GM12878 (cell line): Measurements from ENCODE around the gene TSPAN2. TPM values are rescaled to one million over a fixed set of nuclear protein-coding genes. Genes with fewer than 3 reads are reported as not detected.

Source experiments
- ATAC-seq: fragments of 200-7000 bp; cut with Tn5 transposase; 3 replicates; pipeline ENCODE4 v1.9.1; 2020; ENCODE audit warnings: mild to moderate bottlenecking, moderate library complexity
- BruUV-seq: library from RNA; stranded (reverse); fragments of 400-500 nt; replicated peaks from 2 replicates; lab custom pipeline; 2021; lab: Mats Ljungman, UMichigan
- CTCF ChIA-PET: fragments of 300-600 bp; sonication (Branson Sonifier 250); formaldehyde crosslinking; extraction: SDS; loops from one replicate; lab custom pipeline; 2021; ENCODE audit warnings: inconsistent platforms; lab: Yijun Ruan, JAX
- POLR2A ChIA-PET: fragments of 350-600 bp; formaldehyde crosslinking; extraction: SDS; loops from one replicate; lab custom pipeline; 2021; ENCODE audit warnings: inconsistent platforms; lab: Charles Lee
- RAD21 ChIA-PET: fragments of 300-600 bp; sonication (Branson Sonifier 250); formaldehyde crosslinking; loops from one replicate; lab custom pipeline; 2023; ENCODE audit warnings: antibody characterized with exemption; ENCODE audit not compliant: unreplicated experiment; lab: Charles Lee
- SMC1A ChIA-PET: fragments of 300-600 bp; sonication (Branson Sonifier 250); formaldehyde crosslinking; loops from one replicate; lab custom pipeline; 2023; ENCODE audit not compliant: unreplicated experiment, uncharacterized antibody; lab: Charles Lee
- DNase-seq: peaks from one replicate; pipeline ENCODE4 v3.0.0-alpha.2; 2011; ENCODE audit warnings: low read depth, low spot score
- FAIRE-seq: peaks from 3 replicates; lab custom pipeline; 2011; peaks lifted over from hg19 to GRCh38; lab: Jason Lieb, UNC
- H2AFZ ChIP-seq: 2 replicates; pipeline ENCODE4 v1.6.0; 2011; ENCODE audit warnings: low read depth, low read length, control low read depth; ENCODE audit not compliant: control insufficient read depth
- H3K27ac ChIP-seq: 2 replicates; pipeline ENCODE4 v1.5.1; 2011; ENCODE audit warnings: control low read depth; ENCODE audit not compliant: control insufficient read depth, insufficient read depth
- H3K27me3 ChIP-seq, 2 experiments: replicated peaks in 1 of 2; 2 replicates each; pipeline versions ENCODE4 v1.6.0 to v1.6.1; 2011; ENCODE audit warnings: low read length in 1 of 2; ENCODE audit not compliant: control insufficient read depth in 2 of 2, insufficient read depth in 2 of 2
- H3K36me3 ChIP-seq, 2 experiments: 2 replicates each; pipeline ENCODE4 v1.5.1; 2011; ENCODE audit warnings: low read length in 1 of 2; ENCODE audit not compliant: control insufficient read depth in 2 of 2, insufficient read depth in 2 of 2
- H3K4me1 ChIP-seq: 2 replicates; pipeline ENCODE4 v1.6.1; 2011; ENCODE audit warnings: mild to moderate bottlenecking, low read length, moderate library complexity, mixed read lengths; ENCODE audit not compliant: control insufficient read depth, insufficient read depth
- H3K4me2 ChIP-seq: 2 replicates; pipeline ENCODE4 v1.6.0; 2011; ENCODE audit warnings: control low read depth; ENCODE audit not compliant: control insufficient read depth, insufficient read depth
- H3K4me3 ChIP-seq: fragments of 200-600 bp; sonication (generic); 2 replicates; pipeline ENCODE4 v1.5.1; 2016
- H3K79me2 ChIP-seq: 2 replicates; pipeline ENCODE4 v1.6.0; 2011; ENCODE audit warnings: low read length; ENCODE audit not compliant: control insufficient read depth, insufficient read depth
- H3K9ac ChIP-seq: 2 replicates; pipeline ENCODE4 v1.8.0; 2011; ENCODE audit warnings: low read length, control low read depth, mixed read lengths; ENCODE audit not compliant: control insufficient read depth, insufficient read depth
- H3K9me3 ChIP-seq: replicated peaks from 3 replicates; pipeline ENCODE4 v1.5.1; 2011; ENCODE audit warnings: mild to moderate bottlenecking, low read length; ENCODE audit not compliant: control insufficient read depth, insufficient read depth
- H4K20me1 ChIP-seq: 2 replicates; pipeline ENCODE4 v1.6.0; 2011; ENCODE audit not compliant: control insufficient read depth, insufficient read depth
- CUX1 ChIP-seq: IDR thresholded peaks from 2 replicates; pipeline ENCODE4 v1.6.1; 2012; ENCODE audit warnings: improper control_type of control experiment, low read depth, low read length; ENCODE audit not compliant: insufficient replicate concordance
- NR2C2 ChIP-seq: IDR thresholded peaks from 2 replicates; pipeline ENCODE4 v1.6.1; 2011; ENCODE audit warnings: borderline replicate concordance, low read depth; ENCODE audit not compliant: control insufficient read depth, insufficient read length
- WGBS: methylation state at CpG from one replicate; pipeline ENCODE4 v1.1.6; 2016; ENCODE audit warnings: low lambda C conversion rate; ENCODE audit not compliant: insufficient replicate concordance, insufficient coverage; ENCODE audit errors: missing lambda C conversion rate; 5-methylcytosine and 5-hydroxymethylcytosine counted together
- in situ Hi-C: fragments of 300-500 bp; cut with MboI; formaldehyde crosslinking; loops from 9 replicates; pipeline ENCODE4 v1.14.3; 2018; ENCODE audit warnings: mixed read lengths
- intact Hi-C: fragments of 100-400 bp; cut with micrococcal nuclease; formaldehyde crosslinking; loops from one replicate; pipeline ENCODE4 v1.14.2; 2022; ENCODE audit not compliant: unreplicated experiment
- polyA plus RNA-seq, 11 experiments: library from polyadenylated mRNA; depleted of rRNA in 4 of 11; unstranded in 6 of 11; stranded (reverse) in 5 of 11; fragments of >200 nt; fragmentation: Nextera tagmentation in 4 of 11; fragmentation: Illumina TruSeq in 1 of 11; extraction: Ambion mirVana in 4 of 11; extraction: Trizol in 1 of 11; gene quantifications; 1 replicate in 1 of 11; 2 replicates in 10 of 11; pipeline versions ENCODE4 v1.2.1 to v1.2.3, GENCODE V29; 2011 to 2016; ENCODE audit warnings: inconsistent platforms in 2 of 11, missing spikeins in 2 of 11, low read depth in 1 of 11
- total RNA-seq, 4 experiments: library from RNA; depleted of rRNA in 3 of 4; stranded (reverse); fragments of >200 nt in 3 of 4; fragmentation: Illumina TruSeq in 1 of 4; extraction: Trizol in 1 of 4; gene quantifications; 2 replicates each; pipeline versions ENCODE4 v1.2.1 to v1.2.3, GENCODE V29; 2013 to 2021

Gene TSPAN2
- total and polyA plus RNA-seq, 10 of the 15 experiments (the other 5 are each of a cell fraction or from before 2014, with no cell fraction given), result under 0.01 to 0.73 TPM; not detected in 8

GRCh38 chr1:115107516-115108260, 18.4 kb upstream of the TSPAN2 start:
- no peaks in the 10 kb centered on the region; a peak in 1 of 4 replicates for H3K27me3 ChIP-seq
- FAIRE-seq (no peak), ATAC-seq (no peak), DNase-seq (no peak)
- ChIA-PET CTCF (interaction anchor here (0.6 to 2.0 kb wide), 8 partner anchors 9 to 128 kb away, joined by 3 to 10 read pairs (median 3); no protein-coding TSS in a partner anchor), POLR2A (no interaction called here), SMC1A (interaction anchor here (0.9 to 1.6 kb wide), 7 partner anchors 9 to 131 kb away, joined by 3 to 6 read pairs (median 3); no protein-coding TSS in a partner anchor)
- no peak overlapping the region for H3K4me3 ChIP-seq
- no peaks in the 10 kb centered on the region for H3K36me3 ChIP-seq
- H3K9me3 ChIP-seq, result no peaks in the 10 kb centered on the region
- no TSS peak for BruUV-seq
- H3K4me2 ChIP-seq, result no peak overlapping the region
- no peaks in the 10 kb centered on the region for H3K79me2 ChIP-seq
- H2AFZ ChIP-seq, result no peak overlapping the region
- no peaks in the 10 kb centered on the region for H3K4me1 ChIP-seq
- no peak overlapping the region for H3K9ac ChIP-seq
- intact Hi-C loops (no loop called here), in situ Hi-C loops (no loop called here)
- TF ChIP-seq NR2C2 (no peak), CUX1 (no peak)
- TF ChIP-seq, all 136 proteins: peak for 0
- 41% methylated on average over 5 of the region's 5 CpGs for WGBS
- Histone ChIP-seq H4K20me1 (no peaks in the 10 kb centered on the region), H3K27ac (no peak overlapping the region)
- RAD21 ChIA-PET, result interaction anchor here (0.9 to 1.4 kb wide), 4 partner anchors 36 to 128 kb away, joined by 3 to 4 read pairs (median 3); no protein-coding TSS in a partner anchor
